WERI-Rb-1 (cell line): ENCODE measurements around the gene GALNT3.

ENCODE experiments used
- DNase-seq: peaks from one replicate; pipeline ENCODE4 v3.0.0-alpha.2; 2020
- H3K27ac ChIP-seq: fragments of 250-450 bp; sonication (Bioruptor Pico); 2 replicates; pipeline ENCODE4 v1.5.1; 2020; ENCODE audit warnings: mild to moderate bottlenecking, moderate library complexity
- H3K27me3 ChIP-seq: fragments of 250-450 bp; sonication (Bioruptor Pico); 2 replicates; pipeline ENCODE4 v1.5.1; 2021; ENCODE audit warnings: mild to moderate bottlenecking, low read depth, moderate library complexity; ENCODE audit not compliant: insufficient read depth, severe bottlenecking
- H3K36me3 ChIP-seq: fragments of 250-450 bp; sonication (Bioruptor Pico); 2 replicates; pipeline ENCODE4 v1.5.1; 2020; ENCODE audit warnings: mild to moderate bottlenecking, moderate library complexity
- H3K4me3 ChIP-seq: 2 replicates; pipeline ENCODE4 v1.5.1; 2011; ENCODE audit warnings: low read depth, mild to moderate bottlenecking, control low read depth, low read length
- H3K9me3 ChIP-seq: fragments of 250-450 bp; sonication (Bioruptor Pico); 2 replicates; pipeline ENCODE4 v1.5.1; 2021; ENCODE audit warnings: mild to moderate bottlenecking, moderate library complexity; ENCODE audit not compliant: severe bottlenecking
- CTCF ChIP-seq: IDR thresholded peaks from 2 replicates; pipeline ENCODE4 v1.5.1; 2011; ENCODE audit warnings: low read depth, mild to moderate bottlenecking, control low read depth, inconsistent platforms, low read length

Gene GALNT3

GRCh38 chr2:165803123-165803760 is 9.2 kb upstream of the GALNT3 start:
- DNase-seq = no peak
- Histone ChIP-seq H3K9me3 (no peaks in the 10 kb centered on the region), H3K27me3 (no peaks in the 10 kb centered on the region), H3K36me3 (no peaks in the 10 kb centered on the region), H3K4me3 (no peak overlapping the region), H3K27ac (no peak overlapping the region)
- no peak for TF ChIP-seq CTCF

GRCh38 chr2:165801176-165801575 is 7.1 kb upstream of the GALNT3 start:
- H3K9me3 ChIP-seq = no peaks in the 10 kb centered on the region
- H3K27ac ChIP-seq = no peak overlapping the region
- H3K4me3 ChIP-seq = no peak overlapping the region
- H3K36me3 ChIP-seq = no peaks in the 10 kb centered on the region
- TF ChIP-seq CTCF = no peak
- H3K27me3 ChIP-seq = no peaks in the 10 kb centered on the region
- no peak for DNase-seq

- no peaks in the 10 kb centered on the region for H3K9me3 ChIP-seq
- no peak overlapping the region for H3K27ac ChIP-seq
- H3K36me3 ChIP-seq = no peaks in the 10 kb centered on the region
- H3K27me3 ChIP-seq = no peaks in the 10 kb centered on the region
- no peak for TF ChIP-seq CTCF
- no peak for DNase-seq
- H3K4me3 ChIP-seq = no peak overlapping the region
Measured at GRCh38 chr2:165796819-165797530, 2.9 kb upstream of the GALNT3 start.

GRCh38 chr2:165796129-165796528 is 2.1 kb upstream of the GALNT3 start:
- TF ChIP-seq CTCF = no peak
- Histone ChIP-seq H3K4me3 (no peak overlapping the region), H3K27ac (no peak overlapping the region)

GRCh38 chr2:165795011-165795410 is 964 bp upstream of the GALNT3 start:
- TF ChIP-seq CTCF = no peak
- no peaks in the 10 kb centered on the region for H3K27me3 ChIP-seq
- no peak overlapping the region for H3K4me3 ChIP-seq
- H3K36me3 ChIP-seq = no peaks in the 10 kb centered on the region
- H3K9me3 ChIP-seq = no peaks in the 10 kb centered on the region
- no peak for DNase-seq
- no peak overlapping the region for H3K27ac ChIP-seq

More at GRCh38 chr2:165796129-165796528, 2.1 kb upstream of the GALNT3 start:
- no peaks in the 10 kb centered on the region for H3K36me3 ChIP-seq
- no peak for DNase-seq
- no peaks in the 10 kb centered on the region for H3K9me3 ChIP-seq
- H3K27me3 ChIP-seq = no peaks in the 10 kb centered on the region

- no peak overlapping the region for H3K4me3 ChIP-seq
- DNase-seq = no peak
- no peaks in the 10 kb centered on the region for H3K27me3 ChIP-seq
- no peak overlapping the region for H3K27ac ChIP-seq
- H3K9me3 ChIP-seq = no peaks in the 10 kb centered on the region
- H3K36me3 ChIP-seq = no peaks in the 10 kb centered on the region
- no peak for TF ChIP-seq CTCF
Measured at GRCh38 chr2:165794536-165794928, 485 bp upstream of the GALNT3 start.
